Psoas muscle (tissue), 8 donors: Measurements from ENCODE around the gene SHC3. TPM values are rescaled to one million over a fixed set of nuclear protein-coding genes. Genes with fewer than 3 reads are reported as not detected.

Source experiments
- ATAC-seq, 4 donors: fragments of 200-7000 bp; cut with Tn5 transposase; one replicate each; pipeline ENCODE4 v1.9.1; 2020; ENCODE audit warnings: moderate library complexity in 3 of 4, mild to moderate bottlenecking in 2 of 4
- DNase-seq, 2 donors: peaks; one replicate each; pipeline ENCODE4 v3.0.0-alpha.2; 2020
- H3K27ac ChIP-seq: fragments of 200-600 bp; one replicate; pipeline ENCODE4 v1.8.0; 2022
- H3K27me3 ChIP-seq, 3 donors: fragments of 200-600 bp in 1 of 3; one replicate each; pipeline versions ENCODE4 v1.6.1 to v1.8.0; 2013 to 2022; ENCODE audit warnings: low read length in 2 of 3, mild to moderate bottlenecking in 2 of 3, moderate library complexity in 1 of 3; ENCODE audit not compliant: insufficient read depth in 3 of 3
- H3K36me3 ChIP-seq, 2 donors: fragments of 200-600 bp in 1 of 2; one replicate each; pipeline versions ENCODE4 v1.6.1 to v1.8.0; 2013 to 2022; ENCODE audit warnings: low read depth in 1 of 2, mild to moderate bottlenecking in 1 of 2, moderate library complexity in 1 of 2; ENCODE audit not compliant: insufficient read depth in 1 of 2
- H3K4me1 ChIP-seq: fragments of 200-600 bp; one replicate; pipeline ENCODE4 v1.8.0; 2022
- H3K4me3 ChIP-seq: fragments of 200-600 bp; one replicate; pipeline ENCODE4 v1.8.0; 2022; ENCODE audit warnings: mild to moderate bottlenecking
- H3K9me3 ChIP-seq: fragments of 200-600 bp; one replicate; pipeline ENCODE4 v1.8.0; 2022
- CTCF ChIP-seq: fragments of 200-600 bp; IDR thresholded peaks from one replicate; pipeline ENCODE4 v1.8.0; 2022; ENCODE audit warnings: antibody characterized with exemption
- WGBS, 3 donors: extraction: QIAGEN DNeasy Blood & Tissue Kit; methylation state at CpG; one replicate each; pipeline versions ENCODE4 v1.1.6 to v1.1.7; 2013; 5-methylcytosine and 5-hydroxymethylcytosine counted together
- intact Hi-C, 2 donors: fragments of 100-400 bp; cut with DNase I; formaldehyde crosslinking; loops; one replicate each; pipeline versions ENCODE4 v1.11.0 to v1.14.2; 2022
- polyA plus RNA-seq, 3 donors: library from polyadenylated mRNA; stranded (reverse); fragments of 200-250 nt; gene quantifications; one replicate each; pipeline ENCODE4 v1.2.3, GENCODE V29; 2013
- total RNA-seq, 4 donors: library from RNA; stranded (reverse); fragmentation: NEBNext Ultra II Directional in 2 of 4; extraction: Animal tissue kit (Norgen Biotek cat#: 25700) in 2 of 4; gene quantifications; one replicate each; pipeline versions ENCODE4 v1.2.1 to v1.2.4, GENCODE V29; 2021 to 2023
- donor health status: healthy with polysubstance abuse.
- donor health status: DM: no; HTN: no; CAD: no; lungs with moderate emphysema.
- donor health status: Bipolar disorder and iron deficiency.
- donor health status: healthy.
- donor health status: DM: yes; HTN: yes; CAD: no.
- donor health status: DM: no; HTN: no; CAD: no.
- donor health status: DM: no; HTN: no; CAD: no.
- donor health status: DM: yes; HTN: yes; CAD: no.

The SHC3 gene
- total and polyA plus RNA-seq, 7 donors = 0.04 to 0.71 (median 0.20) TPM

- DNase-seq (no peak), ATAC-seq (no peak)
- H3K4me3 ChIP-seq = no peak overlapping the region
- intact Hi-C loops = loop anchor here in 1 of 2 donors (10.0 kb wide), 2 partner anchors 122 to 372 kb away; no protein-coding TSS in a partner anchor
- no peaks in the 10 kb centered on the region for H3K9me3 ChIP-seq
- H3K36me3 ChIP-seq = no peaks in the 10 kb centered on the region
- no peak overlapping the region for H3K27ac ChIP-seq
- no peak for TF ChIP-seq CTCF
- 96% methylated on average over 5 of the region's 5 CpGs for WGBS, 3 donors
- H3K4me1 ChIP-seq = no peaks in the 10 kb centered on the region
- peaks cover 4 to 36% (median 14%) of the 10 kb centered on the region in 3 donors for H3K27me3 ChIP-seq
Measured at GRCh38 chr9:89173072-89173471, 5.5 kb downstream of the SHC3 start.

GRCh38 chr9:89172398-89172797, 6.2 kb downstream of the SHC3 start:
- H3K9me3 ChIP-seq = no peaks in the 10 kb centered on the region
- DNase-seq (no peak), ATAC-seq (no peak)
- no peak overlapping the region for H3K4me3 ChIP-seq
- no peak for TF ChIP-seq CTCF
- no peaks in the 10 kb centered on the region for H3K4me1 ChIP-seq
- intact Hi-C loops = loop anchor here in 1 of 2 donors (10.0 kb wide), 2 partner anchors 122 to 372 kb away; no protein-coding TSS in a partner anchor
- H3K27me3 ChIP-seq = peaks cover 4 to 31% (median 9%) of the 10 kb centered on the region in 3 donors
- H3K36me3 ChIP-seq = no peaks in the 10 kb centered on the region
- WGBS, 3 donors = 56 to 59% (median 59%) methylated on average over 2 of the region's 2 CpGs
- H3K27ac ChIP-seq = no peak overlapping the region

GRCh38 chr9:89171693-89172092, 6.9 kb downstream of the SHC3 start:
- Histone ChIP-seq H3K4me1 (no peaks in the 10 kb centered on the region), H3K4me3 (no peak overlapping the region), H3K9me3 (no peaks in the 10 kb centered on the region), H3K36me3 (no peaks in the 10 kb centered on the region), H3K27ac (no peak overlapping the region), H3K27me3 (peaks cover 3 to 24% (median 4%) of the 10 kb centered on the region in 3 donors)
- TF ChIP-seq CTCF = no peak
- intact Hi-C loops = loop anchor here in 1 of 2 donors (10.0 kb wide), 2 partner anchors 123 to 373 kb away; no protein-coding TSS in a partner anchor
- DNase-seq (no peak), ATAC-seq (no peak)
- WGBS, 3 donors = 72 to 75% (median 75%) methylated on average over 4 of the region's 4 CpGs

- no peak for DNase-seq
Measured at GRCh38 chr9:89171231-89171630, 7.4 kb downstream of the SHC3 start.

More at GRCh38 chr9:89171231-89171630, 7.4 kb downstream of the SHC3 start:
- ATAC-seq = no peak
- H3K36me3 ChIP-seq = no peaks in the 10 kb centered on the region
- no peak overlapping the region for H3K27ac ChIP-seq
- no peaks in the 10 kb centered on the region for H3K4me1 ChIP-seq
- no peak for TF ChIP-seq CTCF
- intact Hi-C loops = loop anchor here in 1 of 2 donors (10.0 kb wide), 2 partner anchors 124 to 374 kb away; no protein-coding TSS in a partner anchor
- no peaks in the 10 kb centered on the region for H3K9me3 ChIP-seq
- no peak overlapping the region for H3K4me3 ChIP-seq
- 36 to 61% (median 48%) methylated on average over 3 of the region's 3 CpGs for WGBS, 3 donors
- H3K27me3 ChIP-seq = peaks cover 3 to 19% (median 4%) of the 10 kb centered on the region in 3 donors
